Measurements from ENCODE around the gene DUSP6. TPM values are rescaled to one million over a fixed set of nuclear protein-coding genes. Genes with fewer than 3 reads are reported as not detected.

DUSP6 gene
- total RNA-seq, 2 donors from 2014 or later, result 25.7 to 54.1 TPM

DNA sequence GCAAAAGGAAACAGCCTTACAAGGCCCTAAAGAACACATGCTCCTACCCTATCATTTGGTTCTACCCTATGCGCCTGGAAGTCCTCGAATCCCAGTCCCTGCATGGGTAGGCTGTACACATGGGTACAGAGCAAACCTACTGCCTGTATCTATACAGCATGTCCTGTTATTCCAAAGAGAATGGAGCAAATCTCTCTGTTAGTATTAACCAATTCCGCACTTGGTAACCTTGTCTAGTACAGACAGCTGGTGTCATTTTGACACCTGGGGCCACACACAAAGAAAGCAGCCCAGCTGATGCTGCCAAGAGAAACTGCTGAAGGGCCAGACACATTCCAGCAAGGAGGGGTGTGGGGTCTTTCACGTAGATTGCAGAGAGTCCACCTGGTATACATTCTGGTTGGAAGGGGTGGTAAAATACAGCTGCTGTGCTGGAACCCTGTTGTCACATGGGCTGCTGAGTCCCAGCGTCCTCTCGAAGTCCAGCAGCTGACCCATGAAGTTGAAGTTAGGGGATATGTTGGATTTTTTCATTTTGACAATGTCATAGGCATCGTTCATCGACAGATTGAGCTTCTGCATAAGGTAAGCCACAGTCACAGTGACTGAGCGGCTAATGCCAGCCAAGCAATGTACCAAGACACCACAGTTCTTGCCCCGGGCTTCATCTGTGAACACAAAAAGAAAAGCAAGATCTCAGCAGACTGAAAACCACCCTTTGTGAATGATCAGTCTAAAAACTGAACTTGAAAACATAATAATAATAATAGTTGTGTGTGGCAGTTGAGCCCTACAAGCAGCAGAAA, 3.2 kb downstream of the DUSP6 start:
- H3K4me1 ChIP-seq, result peaks cover 0 to 54% of the 10 kb centered on the region in 2 donors
- H3K36me3 ChIP-seq, result peaks cover 22% of the 10 kb centered on the region
- H3K4me3 ChIP-seq, result peak overlapping the region; percentile 84 to 88
- H3K27me3 ChIP-seq, result no peaks in the 10 kb centered on the region
- no peaks in the 10 kb centered on the region for H3K9me3 ChIP-seq
- TF ChIP-seq, protein P1, sequence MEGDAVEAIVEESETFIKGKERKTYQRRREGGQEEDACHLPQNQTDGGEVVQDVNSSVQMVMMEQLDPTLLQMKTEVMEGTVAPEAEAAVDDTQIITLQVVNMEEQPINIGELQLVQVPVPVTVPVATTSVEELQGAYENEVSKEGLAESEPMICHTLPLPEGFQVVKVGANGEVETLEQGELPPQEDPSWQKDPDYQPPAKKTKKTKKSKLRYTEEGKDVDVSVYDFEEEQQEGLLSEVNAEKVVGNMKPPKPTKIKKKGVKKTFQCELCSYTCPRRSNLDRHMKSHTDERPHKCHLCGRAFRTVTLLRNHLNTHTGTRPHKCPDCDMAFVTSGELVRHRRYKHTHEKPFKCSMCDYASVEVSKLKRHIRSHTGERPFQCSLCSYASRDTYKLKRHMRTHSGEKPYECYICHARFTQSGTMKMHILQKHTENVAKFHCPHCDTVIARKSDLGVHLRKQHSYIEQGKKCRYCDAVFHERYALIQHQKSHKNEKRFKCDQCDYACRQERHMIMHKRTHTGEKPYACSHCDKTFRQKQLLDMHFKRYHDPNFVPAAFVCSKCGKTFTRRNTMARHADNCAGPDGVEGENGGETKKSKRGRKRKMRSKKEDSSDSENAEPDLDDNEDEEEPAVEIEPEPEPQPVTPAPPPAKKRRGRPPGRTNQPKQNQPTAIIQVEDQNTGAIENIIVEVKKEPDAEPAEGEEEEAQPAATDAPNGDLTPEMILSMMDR (IDR thresholded peaks at IDR 0.05), result no peak
- no peak for DNase-seq (ENCODE audit: low spot score)
- H3K27ac ChIP-seq, result peak overlapping the region; percentile 99 to 100

DNA sequence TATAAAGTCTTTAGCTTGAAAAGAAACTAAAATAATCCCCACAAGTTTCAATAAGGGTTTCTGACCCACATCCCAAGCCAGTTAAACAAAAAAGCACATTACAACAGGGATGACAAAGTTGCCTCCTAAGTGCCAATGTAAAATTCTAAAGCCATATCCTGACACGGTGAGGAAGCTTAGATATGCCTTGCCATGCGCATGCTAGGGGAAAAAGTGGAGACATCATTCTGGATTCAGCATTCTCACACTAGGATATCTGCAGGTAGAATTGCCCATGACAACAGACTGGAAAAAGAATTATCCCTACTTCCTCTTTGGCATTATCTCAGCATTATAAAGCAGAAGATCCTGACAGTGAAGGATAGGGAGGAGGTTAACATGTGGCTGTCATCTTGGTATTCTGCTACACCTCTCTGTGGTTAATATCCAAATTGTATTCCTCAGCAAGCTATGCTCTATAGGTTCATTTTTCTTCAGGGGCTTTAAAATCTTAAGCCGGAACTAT, 4.9 kb downstream of the DUSP6 start:
- peaks cover 0 to 63% of the 10 kb centered on the region in 2 donors for H3K4me1 ChIP-seq
- peak overlapping the region in 1 of 2 donors; percentile 30 for H3K27ac ChIP-seq
- no peaks in the 10 kb centered on the region for H3K9me3 ChIP-seq
- TF ChIP-seq, protein P1 (IDR thresholded peaks at IDR 0.05), result no peak
- no peaks in the 10 kb centered on the region for H3K27me3 ChIP-seq
- no peak for DNase-seq (ENCODE audit: low spot score)
- H3K36me3 ChIP-seq, result peaks cover 22% of the 10 kb centered on the region
- no peak overlapping the region for H3K4me3 ChIP-seq

DNA sequence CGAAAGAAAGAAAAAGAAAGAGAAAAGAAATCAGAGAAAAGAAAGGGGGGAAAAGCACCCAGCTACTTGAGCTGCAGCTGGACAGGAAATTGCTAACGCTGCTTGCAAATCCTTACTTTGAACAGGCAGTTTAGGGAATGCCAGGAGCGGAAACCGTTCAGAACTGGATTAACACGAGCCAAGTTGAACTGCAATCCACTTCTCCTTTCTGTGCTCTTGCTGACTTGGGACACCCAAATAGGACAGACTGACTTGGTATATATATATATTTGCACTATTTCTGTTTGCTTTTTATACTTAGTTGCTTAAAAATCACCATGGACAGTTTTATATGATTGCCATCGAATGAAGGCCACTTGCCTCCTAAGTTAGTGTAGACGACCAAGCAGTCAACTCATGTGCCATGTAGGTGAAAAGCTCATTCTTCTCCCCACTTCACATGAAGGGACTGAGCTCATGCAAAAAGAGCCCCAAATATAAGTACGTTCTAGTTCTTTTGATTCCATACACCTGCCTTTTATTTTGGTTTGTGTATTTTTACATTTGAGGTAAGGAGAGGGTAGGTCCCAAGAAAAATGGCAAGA, 5.5 kb downstream of the DUSP6 start:
- H3K4me3 ChIP-seq, result no peak overlapping the region
- H3K27me3 ChIP-seq, result no peaks in the 10 kb centered on the region
- no peaks in the 10 kb centered on the region for H3K9me3 ChIP-seq
- H3K36me3 ChIP-seq, result peaks cover 22% of the 10 kb centered on the region
- TF ChIP-seq, protein P1 (IDR thresholded peaks at IDR 0.05), result no peak
- peak; percentile 73 for DNase-seq (ENCODE audit: low spot score)
- peaks cover 0 to 63% of the 10 kb centered on the region in 2 donors for H3K4me1 ChIP-seq
- peak overlapping the region; percentile 30 to 31 for H3K27ac ChIP-seq

DNA sequence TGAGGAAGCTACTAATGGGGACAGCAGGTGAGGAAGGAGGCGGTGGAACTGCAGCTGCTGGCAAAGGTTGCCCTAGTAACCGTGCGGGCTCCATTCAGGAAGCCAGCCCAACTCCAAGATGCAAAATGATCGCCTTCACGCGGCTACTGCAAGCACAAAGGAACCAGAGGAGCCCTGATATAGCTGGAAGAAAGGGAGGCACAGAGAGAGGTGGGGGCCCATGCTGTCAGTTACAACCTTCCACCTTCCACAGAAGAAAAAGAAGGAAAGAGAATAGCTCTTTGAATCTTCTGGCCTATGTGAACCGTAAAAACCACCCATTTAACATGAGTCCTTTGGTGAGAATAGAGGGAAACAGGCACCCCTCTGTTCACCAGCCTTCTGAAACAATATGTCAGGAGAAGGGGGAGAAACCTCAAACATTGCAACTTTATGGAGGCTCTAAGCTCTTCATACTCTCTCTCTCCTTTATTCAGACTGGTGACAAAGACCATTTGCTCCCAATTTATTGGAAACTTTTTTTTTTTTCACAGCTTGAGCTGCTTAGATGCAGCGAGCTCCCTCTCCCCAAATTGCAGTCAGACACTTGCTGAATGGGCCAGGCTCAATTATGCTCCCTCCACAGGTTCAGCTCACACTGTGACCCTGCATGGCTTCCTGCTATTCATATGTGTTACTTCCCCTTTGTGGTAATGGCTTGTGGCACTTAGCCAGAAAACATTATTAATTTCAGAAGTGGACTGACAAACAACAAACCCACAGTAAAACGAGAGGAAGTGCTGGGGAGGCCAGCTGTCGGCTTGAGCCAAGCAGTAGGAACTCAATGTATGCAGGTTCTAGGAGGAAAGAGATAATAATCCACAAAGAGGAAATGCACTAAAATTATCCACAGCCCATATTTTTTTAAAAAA, 6.2 kb downstream of the DUSP6 start:
- Histone ChIP-seq H3K9me3 (no peaks in the 10 kb centered on the region), H3K4me1 (peaks cover 0 to 63% of the 10 kb centered on the region in 2 donors), H3K27ac (peak overlapping the region; percentile 30 to 31), H3K36me3 (peaks cover 22% of the 10 kb centered on the region), H3K27me3 (no peaks in the 10 kb centered on the region), H3K4me3 (no peak overlapping the region)
- TF ChIP-seq, protein P1 (IDR thresholded peaks at IDR 0.05), result no peak
- DNase-seq (ENCODE audit: low spot score), result peak; percentile 70

DNA sequence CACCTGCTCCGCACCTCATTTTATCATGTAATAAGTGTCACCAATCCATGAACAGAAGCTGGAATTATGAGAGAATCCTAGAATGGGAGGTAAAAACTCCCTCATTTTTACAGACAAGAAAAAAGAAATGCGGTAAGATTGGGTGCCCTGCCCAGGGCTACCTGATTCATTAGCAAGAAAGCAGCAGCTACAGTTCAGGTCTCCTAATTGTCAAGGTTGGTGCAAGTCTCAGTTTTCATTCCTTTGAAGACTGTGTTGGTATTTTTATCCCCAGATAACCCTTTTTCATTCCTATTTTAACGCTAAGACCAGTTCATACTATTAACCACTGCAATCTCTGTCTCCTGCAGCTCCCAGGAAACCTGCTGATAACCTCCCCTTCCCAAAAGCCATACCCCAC, 6.9 kb downstream of the DUSP6 start:
- TF ChIP-seq, protein P1 (IDR thresholded peaks at IDR 0.05), result no peak
- H3K4me3 ChIP-seq, result no peak overlapping the region
- H3K27ac ChIP-seq, result peak overlapping the region in 1 of 2 donors; percentile 1
- H3K36me3 ChIP-seq, result peaks cover 22% of the 10 kb centered on the region
- H3K4me1 ChIP-seq, result peaks cover 0 to 63% of the 10 kb centered on the region in 2 donors
- DNase-seq (ENCODE audit: low spot score), result no peak
- H3K9me3 ChIP-seq, result no peaks in the 10 kb centered on the region
- H3K27me3 ChIP-seq, result no peaks in the 10 kb centered on the region

Measured in right atrium auricular region (tissue), 2 donors.